Spleen (tissue), 7 donors: Measurements from ENCODE around the gene CCDC157.
"Not testable (repeated sequence)": the region's sequence is repeated elsewhere in the genome, so short reads cannot be mapped to it uniquely, and the experiment has no call there.

Experiments used
- CTCF ChIP-seq, 11 experiments: fragments of 200-600 bp in 7 of 11; fragments of 450-650 bp in 4 of 11; sonication (generic) in 4 of 11; IDR thresholded peaks in 8 of 11; conservative IDR thresholded peaks in 3 of 11; 1 replicate in 7 of 11; 2 replicates in 4 of 11; pipeline versions ENCODE4 v1.4.0 to v1.8.0; 2016 to 2021; ENCODE audit warnings: antibody characterized with exemption in 11 of 11, inconsistent platforms in 4 of 11, mild to moderate bottlenecking in 1 of 11
- POLR2A ChIP-seq, 3 donors: fragments of 450-650 bp; IDR thresholded peaks; one replicate each; pipeline ENCODE4 v1.5.1; 2017; ENCODE audit warnings: antibody characterized with exemption in 3 of 3, mild to moderate bottlenecking in 1 of 3
- POLR2AphosphoS5 ChIP-seq, 3 donors: sonication (generic); formaldehyde crosslinking; IDR thresholded peaks; one replicate each; pipeline ENCODE4 v1.5.1; 2017; ENCODE audit warnings: antibody characterized with exemption in 3 of 3
- donor health status: DM: no; HTN: no; CAD: no; lungs with moderate emphysema.
- donor health status: DM: no; HTN: no; CAD: no.
- donor health status: DM: no; HTN: no; CAD: no.

- not testable (repeated sequence) for TF ChIP-seq CTCF (IDR thresholded peaks at IDR 0.05 in 8 of 11, conservative IDR thresholded peaks at IDR 0.05 in 3 of 11); POLR2A (IDR thresholded peaks at IDR 0.05); POLR2AphosphoS5 (IDR thresholded peaks at IDR 0.05)
Observed at GRCh38 chr22:30401024-30401423, 44.2 kb downstream of the CCDC157 start.
